SU-DHL-6 (cell line): Measurements from ENCODE around the gene AP1S3.

Experiments used
- EZH2phosphoT487 ChIP-seq: fragments of 200-600 bp; sonication (generic), shearing (Covaris generic); conservative IDR thresholded peaks from 2 replicates; pipeline ENCODE4 v1.6.1; 2018; ENCODE audit warnings: mild to moderate bottlenecking, antibody characterized with exemption, low read length, moderate library complexity, mixed read lengths
- TF ChIP-seq, protein P1 (sequence below): fragments of 200-600 bp; sonication (generic); IDR thresholded peaks from one replicate; pipeline ENCODE4 v1.5.1; 2017; ENCODE audit warnings: antibody characterized with exemption, mild to moderate bottlenecking, low read length, moderate library complexity; ENCODE audit not compliant: insufficient read depth, poor library complexity, severe bottlenecking

- TF ChIP-seq, protein P1, sequence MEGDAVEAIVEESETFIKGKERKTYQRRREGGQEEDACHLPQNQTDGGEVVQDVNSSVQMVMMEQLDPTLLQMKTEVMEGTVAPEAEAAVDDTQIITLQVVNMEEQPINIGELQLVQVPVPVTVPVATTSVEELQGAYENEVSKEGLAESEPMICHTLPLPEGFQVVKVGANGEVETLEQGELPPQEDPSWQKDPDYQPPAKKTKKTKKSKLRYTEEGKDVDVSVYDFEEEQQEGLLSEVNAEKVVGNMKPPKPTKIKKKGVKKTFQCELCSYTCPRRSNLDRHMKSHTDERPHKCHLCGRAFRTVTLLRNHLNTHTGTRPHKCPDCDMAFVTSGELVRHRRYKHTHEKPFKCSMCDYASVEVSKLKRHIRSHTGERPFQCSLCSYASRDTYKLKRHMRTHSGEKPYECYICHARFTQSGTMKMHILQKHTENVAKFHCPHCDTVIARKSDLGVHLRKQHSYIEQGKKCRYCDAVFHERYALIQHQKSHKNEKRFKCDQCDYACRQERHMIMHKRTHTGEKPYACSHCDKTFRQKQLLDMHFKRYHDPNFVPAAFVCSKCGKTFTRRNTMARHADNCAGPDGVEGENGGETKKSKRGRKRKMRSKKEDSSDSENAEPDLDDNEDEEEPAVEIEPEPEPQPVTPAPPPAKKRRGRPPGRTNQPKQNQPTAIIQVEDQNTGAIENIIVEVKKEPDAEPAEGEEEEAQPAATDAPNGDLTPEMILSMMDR = no peak
- no peak for TF ChIP-seq EZH2phosphoT487
Measured at GRCh38 chr2:223868005-223868404, 30.6 kb upstream of the AP1S3 start.
